NCI-H2107 treated with DMSO at 0.1 percent for 48 hours (cell line): Measurements from ENCODE around the gene L3MBTL1.

ENCODE experiments used
- DNase-seq: peaks from one replicate; lab custom pipeline; 2025; ENCODE audit not compliant: unreplicated experiment; lab: John Stamatoyannopoulos, UW

L3MBTL1 gene

GRCh38 chr20:43507150-43508080 lies at the start of gene L3MBTL1:
Gene L3MBTL1, plus strand, starts transcription at chr20:43507697. Its CDS starts 5,807 bp downstream, at chr20:43513504.
- DNase-seq: no peak

GRCh38 chr20:43458422-43458924 lies 49.0 kb upstream of the L3MBTL1 start:
- DNase-seq: no peak

GRCh38 chr20:43459022-43459942 lies 48.2 kb upstream of the L3MBTL1 start:
- DNase-seq: no peak

GRCh38 chr20:43460172-43460829 lies 47.2 kb upstream of the L3MBTL1 start:
- no peak for DNase-seq

GRCh38 chr20:43460830-43461200 lies 46.7 kb upstream of the L3MBTL1 start:
- no peak for DNase-seq

- DNase-seq: no peak
These were observed 45.4 kb upstream of the L3MBTL1 start for GRCh38 chr20:43461894-43462659.

- no peak for DNase-seq
These were observed 44.6 kb upstream of the L3MBTL1 start for GRCh38 chr20:43462660-43463526.

GRCh38 chr20:43463527-43464218 lies 43.8 kb upstream of the L3MBTL1 start:
- DNase-seq: no peak

GRCh38 chr20:43464219-43464790 lies 43.2 kb upstream of the L3MBTL1 start:
- no peak for DNase-seq

GRCh38 chr20:43465625-43465943 lies 41.9 kb upstream of the L3MBTL1 start:
- DNase-seq: no peak

GRCh38 chr20:43467589-43467988 lies 39.9 kb upstream of the L3MBTL1 start:
- DNase-seq: no peak

- no peak for DNase-seq
These were observed 34.7 kb upstream of the L3MBTL1 start for GRCh38 chr20:43472671-43473380.

GRCh38 chr20:43473381-43473704 lies 34.2 kb upstream of the L3MBTL1 start:
- no peak for DNase-seq

- DNase-seq: no peak
These were observed 30.3 kb upstream of the L3MBTL1 start for GRCh38 chr20:43477193-43477592.

- DNase-seq: no peak
These were observed 29.9 kb upstream of the L3MBTL1 start for GRCh38 chr20:43477619-43478018.

- no peak for DNase-seq
These were observed 17.5 kb upstream of the L3MBTL1 start for GRCh38 chr20:43490038-43490437.

GRCh38 chr20:43492101-43492500 lies 15.4 kb upstream of the L3MBTL1 start:
- DNase-seq: no peak

- no peak for DNase-seq
These were observed 12.1 kb upstream of the L3MBTL1 start for GRCh38 chr20:43495388-43495787.
